Cardiac septum (tissue), 1 donor: ENCODE data around the gene LPP. TPM values are rescaled to one million over a fixed set of nuclear protein-coding genes. Genes with fewer than 3 reads are reported as not detected.

ENCODE experiments used
- DNase-seq: peaks from one replicate; pipeline ENCODE4 v3.0.0-alpha.2; 2020; ENCODE audit warnings: low spot score
- intact Hi-C: fragments of 100-400 bp; cut with DNase I; formaldehyde crosslinking; loops from one replicate; pipeline ENCODE4 v1.14.0; 2022
- total RNA-seq: library from RNA; stranded (reverse); fragmentation: NEBNext Ultra II Directional; extraction: Animal tissue kit (Norgen Biotek cat#: 25700); gene quantifications from one replicate; pipeline ENCODE4 v1.2.1, GENCODE V29; 2021
- donor health status: DM: no; HTN: no; CAD: no.

The LPP gene
- total RNA-seq, 1 donor from 2014 or later, result 145 TPM

DNA sequence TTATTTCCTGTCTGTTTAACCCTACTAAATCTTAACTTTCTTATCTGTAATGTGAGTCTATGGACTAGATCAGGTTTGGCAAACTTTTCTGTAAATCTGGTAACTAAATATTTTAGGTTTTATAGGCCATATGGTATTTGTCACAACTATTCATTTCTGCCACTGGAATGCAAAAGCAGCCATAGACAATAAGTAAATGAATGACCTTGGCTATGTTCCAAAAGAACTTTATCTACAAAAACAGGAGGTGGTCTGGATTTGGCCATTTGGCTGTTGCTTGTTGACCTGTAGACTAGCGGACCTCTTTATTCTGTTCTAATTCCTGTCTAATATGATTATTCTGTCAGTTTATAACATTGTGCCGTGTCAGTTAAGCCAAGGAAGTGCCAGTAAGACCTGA, 314.2 kb downstream of the LPP start:
- intact Hi-C loops, result no loop called here
- DNase-seq, result no peak

DNA sequence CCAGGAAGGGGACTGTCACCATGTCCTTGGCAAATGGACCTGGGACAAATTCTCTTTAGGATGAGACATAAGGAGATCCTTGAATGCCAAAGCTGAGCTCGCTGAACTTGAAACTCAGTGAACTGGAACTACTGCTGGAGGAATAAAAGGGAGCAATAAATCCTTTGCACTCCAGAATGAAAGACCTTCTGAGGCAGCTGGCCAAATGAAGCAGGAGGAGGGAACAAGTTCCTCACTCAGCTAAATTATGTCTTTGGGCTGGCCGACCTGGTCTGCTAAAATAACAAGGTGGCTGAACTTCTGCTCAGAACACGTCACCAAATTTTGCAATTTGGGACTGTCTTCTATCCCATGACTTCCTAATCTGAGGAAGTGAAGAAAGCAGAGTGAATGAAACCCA, 314.7 kb downstream of the LPP start:
- DNase-seq, result no peak
- intact Hi-C loops, result no loop called here

DNA sequence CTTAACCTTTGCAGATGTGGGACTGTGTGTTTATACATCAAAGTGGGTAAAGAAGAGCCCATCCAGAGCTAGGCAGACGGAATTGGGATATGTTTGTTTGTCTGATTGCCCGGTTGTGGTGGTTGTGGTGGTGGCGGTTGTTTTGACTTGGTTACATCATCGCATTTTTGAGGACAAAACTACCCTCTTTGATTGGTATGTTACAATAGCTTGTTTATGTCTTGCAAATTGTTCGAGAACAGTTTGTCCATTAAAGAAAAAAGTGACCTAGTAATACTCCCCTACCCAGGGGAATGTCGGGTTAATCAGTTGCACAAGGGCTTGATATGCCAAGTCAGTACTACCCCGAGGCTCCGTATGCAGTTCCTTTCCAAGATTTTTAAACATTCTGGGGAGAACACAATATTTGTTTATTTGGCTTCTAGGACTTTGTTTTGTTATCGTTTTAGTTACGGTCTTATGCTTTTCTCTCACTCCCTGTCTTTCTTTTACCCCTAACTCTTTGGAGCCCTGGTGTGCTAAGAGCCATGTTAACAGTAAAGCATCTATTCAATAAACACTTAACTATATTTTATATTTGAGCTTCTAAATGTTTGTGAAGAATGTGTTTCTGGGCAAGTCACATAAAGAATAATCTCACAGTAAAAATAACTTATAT, 315.4 kb downstream of the LPP start:
- intact Hi-C loops, result no loop called here
- no peak for DNase-seq

DNA sequence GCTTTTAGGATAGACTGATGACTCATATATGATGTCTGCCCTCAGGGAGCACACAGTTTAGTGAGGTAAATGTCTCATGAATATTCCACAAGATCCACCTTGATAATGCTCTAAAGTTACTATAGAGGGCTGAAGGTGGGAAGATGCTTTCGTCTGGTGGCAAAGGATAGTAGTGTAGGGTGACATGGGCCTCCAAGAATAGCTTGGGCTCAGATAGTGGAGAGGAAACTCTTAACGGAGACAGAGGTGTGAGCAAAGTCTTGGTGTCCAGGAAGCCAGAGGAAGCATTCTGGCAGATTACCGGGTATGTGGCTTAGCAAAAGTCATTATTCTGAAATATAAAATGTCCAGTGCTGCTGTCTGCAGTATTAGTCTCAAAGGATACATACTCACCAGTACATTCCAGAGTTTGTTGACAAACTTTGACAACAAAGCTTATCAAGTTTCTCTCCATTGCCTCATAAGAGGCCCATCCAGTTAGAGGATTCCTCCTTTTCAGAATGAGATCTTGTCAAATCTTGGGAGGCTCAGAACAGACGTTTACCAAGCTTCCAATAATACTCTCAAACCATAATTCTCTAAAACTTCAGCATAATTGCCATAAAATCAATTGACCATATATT, 316.7 kb downstream of the LPP start:
- intact Hi-C loops, result no loop called here
- DNase-seq, result no peak

DNA sequence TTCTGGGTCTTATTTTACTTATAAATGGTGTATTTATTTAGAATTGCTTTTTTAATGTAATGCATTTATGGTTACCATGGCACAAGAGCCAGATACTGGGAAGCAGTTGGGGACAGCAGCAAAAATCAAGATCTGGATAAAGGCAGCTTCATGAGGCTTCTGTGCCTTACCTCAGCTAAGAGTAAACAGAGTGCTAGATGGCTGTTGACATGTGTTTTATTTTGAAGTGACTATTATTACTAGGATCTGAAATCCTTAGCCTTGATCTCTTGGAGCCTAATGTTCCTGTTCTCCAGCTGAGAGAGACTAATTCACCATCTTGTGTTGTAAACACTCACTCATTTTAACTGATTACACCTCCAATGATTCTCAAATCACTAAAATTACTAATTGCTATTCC, 317.8 kb downstream of the LPP start:
- intact Hi-C loops, result no loop called here
- no peak for DNase-seq

DNA sequence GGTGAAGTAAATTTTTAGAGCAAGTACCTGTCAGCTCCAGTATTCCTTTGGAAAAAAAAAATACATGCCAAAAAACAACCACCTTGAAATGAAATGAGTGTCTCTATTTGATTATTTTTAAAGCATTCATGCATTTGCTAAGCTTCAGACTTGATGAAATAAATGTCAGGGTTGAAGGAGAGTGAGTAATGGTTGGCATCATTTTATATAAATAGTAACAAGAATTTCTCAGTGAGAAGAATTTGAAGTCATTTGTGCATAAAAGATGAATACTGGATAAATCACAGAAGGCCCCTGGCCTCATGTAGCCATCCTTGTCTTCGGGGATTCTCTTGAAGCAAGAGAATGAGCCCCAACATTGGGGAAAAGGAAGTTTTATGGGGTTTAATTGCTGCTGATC, 318.4 kb downstream of the LPP start:
- intact Hi-C loops, result no loop called here
- no peak for DNase-seq

GRCh38 chr3:188473045-188473444, 319.1 kb downstream of the LPP start:
- intact Hi-C loops, result no loop called here
- no peak for DNase-seq

DNA sequence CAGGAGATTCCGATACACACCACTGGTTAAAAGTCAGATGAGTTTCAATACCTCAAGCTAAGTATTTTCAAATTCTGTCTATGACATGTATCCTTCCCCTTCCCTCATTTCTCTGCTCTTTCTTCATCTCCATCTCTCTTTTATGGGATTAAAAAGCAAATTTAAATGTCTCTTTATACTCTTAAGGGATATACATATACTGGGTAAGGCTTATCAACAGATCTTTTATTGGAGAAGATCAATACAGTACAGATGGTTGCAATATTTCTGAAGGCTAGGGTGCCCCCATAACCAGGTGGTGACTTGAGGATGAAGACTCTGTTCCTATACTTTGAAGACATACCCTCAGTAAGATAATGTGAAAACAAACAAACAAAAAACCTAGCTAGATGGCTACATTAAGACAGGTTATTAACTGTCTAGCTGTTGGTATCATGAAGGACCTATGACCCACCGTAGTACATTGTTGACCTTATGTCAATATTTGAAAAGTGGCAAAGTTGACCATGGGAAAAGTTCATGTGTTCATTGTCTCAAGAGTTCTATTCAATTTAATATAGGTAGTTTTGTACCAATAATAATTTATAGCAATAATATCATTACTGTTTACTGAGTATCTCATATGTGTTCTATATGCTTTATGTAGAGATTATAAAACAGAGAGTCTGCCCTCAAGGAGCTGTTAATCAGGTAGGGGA, 319.8 kb downstream of the LPP start:
- no peak for DNase-seq
- intact Hi-C loops, result no loop called here

DNA sequence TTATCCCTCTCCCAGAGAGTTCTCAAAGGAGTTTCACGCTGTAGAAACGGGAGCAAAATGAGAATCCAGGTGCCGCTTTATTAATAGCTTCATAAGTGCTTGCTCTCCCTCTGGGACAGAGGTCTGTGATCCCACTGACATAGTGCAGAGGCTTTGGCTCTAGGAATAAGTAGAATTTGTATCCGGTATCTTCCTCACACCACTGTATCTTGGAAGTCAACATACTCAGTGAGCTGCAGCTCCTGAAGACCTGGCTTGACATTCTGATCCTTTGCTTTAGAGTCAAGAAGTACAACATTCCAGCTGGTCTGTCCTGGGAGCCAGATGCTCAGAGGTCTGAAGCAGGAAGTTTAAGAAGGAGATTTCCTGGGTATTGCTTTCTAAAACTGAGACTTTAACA, 323.0 kb downstream of the LPP start:
- no peak for DNase-seq
- intact Hi-C loops, result no loop called here

- DNase-seq, result no peak
- intact Hi-C loops, result no loop called here
These were observed 326.1 kb downstream of the LPP start for GRCh38 chr3:188480011-188480410.

GRCh38 chr3:188482929-188483328, 329.0 kb downstream of the LPP start:
- intact Hi-C loops, result no loop called here
- no peak for DNase-seq

GRCh38 chr3:188486126-188486525, 332.2 kb downstream of the LPP start:
- intact Hi-C loops, result no loop called here
- DNase-seq, result no peak

DNA sequence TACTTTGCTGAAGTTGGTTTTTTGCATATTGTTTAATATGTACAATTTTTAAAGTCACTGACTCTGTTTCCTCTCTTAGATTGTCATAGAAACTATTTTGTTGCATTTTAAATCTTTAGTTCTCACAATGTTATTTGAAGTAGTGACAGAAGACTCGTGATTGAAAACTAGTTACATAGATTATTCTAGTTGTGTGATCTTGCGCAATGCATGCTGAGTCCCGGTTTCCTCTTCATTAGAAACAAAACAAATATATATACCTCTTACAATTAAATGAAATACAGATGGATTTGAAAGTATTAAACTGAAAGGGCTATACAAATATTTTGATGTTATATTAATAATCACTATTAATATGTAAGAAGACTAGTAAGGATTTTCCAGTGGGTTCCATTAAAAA, 333.0 kb downstream of the LPP start:
- no peak for DNase-seq
- intact Hi-C loops, result no loop called here

- no peak for DNase-seq
- intact Hi-C loops, result no loop called here
These were observed 333.7 kb downstream of the LPP start for GRCh38 chr3:188487652-188488051.

DNA sequence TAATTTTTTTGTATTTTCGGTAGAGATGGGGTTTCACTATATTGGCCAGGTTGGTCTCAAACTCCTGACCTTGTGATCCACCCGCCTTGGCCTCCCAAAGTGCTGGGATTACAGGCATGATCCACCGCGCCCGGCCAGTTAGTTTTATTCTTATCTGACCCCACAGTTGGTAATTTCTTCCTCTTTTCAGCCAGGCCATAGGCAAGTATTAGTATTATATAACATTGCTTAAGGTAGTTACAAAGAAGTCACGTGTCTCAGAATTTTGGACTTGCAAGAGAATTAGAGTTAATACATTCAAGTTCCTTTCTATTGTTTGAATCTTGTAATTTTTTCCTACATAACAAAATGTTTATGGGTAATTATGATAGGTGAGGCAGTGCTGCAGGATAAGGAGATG, 334.8 kb downstream of the LPP start:
- intact Hi-C loops, result no loop called here
- no peak for DNase-seq

DNA sequence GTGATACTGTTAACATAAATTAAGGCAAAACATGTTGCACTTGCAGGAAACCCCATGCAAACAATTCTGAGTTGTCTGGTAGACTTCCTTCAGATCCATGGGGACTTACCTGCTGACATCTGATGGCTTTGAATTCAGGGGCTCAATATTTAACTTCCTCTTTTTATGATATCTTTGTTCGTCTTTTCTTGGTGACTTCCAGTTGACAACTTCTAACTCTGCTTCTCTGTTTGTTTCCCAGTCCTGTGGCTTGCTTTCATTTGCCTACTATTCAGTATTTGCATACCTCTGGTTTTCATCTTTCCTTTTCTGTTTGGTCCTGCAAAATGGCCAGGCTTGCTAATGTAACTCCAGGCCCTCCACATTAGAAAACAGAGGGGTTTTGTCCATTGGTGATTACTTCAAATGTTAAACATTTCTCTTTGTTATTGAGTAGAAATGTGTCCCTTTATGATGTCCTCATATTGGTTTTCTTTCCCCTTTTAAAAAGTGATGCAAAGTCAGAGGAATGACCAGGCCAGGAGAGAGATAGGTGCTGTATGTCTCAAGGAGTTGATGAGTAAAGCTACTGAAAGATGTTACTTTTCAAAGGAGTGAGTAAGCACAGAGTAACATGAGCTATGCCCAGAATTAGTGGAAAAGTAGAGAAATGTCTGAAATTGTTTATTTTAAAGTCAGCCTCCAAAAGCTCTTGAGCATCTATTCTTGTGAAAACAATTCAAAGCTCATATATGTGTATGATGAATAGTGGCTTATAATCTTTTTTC, 335.9 kb downstream of the LPP start:
- no peak for DNase-seq
- intact Hi-C loops, result no loop called here

DNA sequence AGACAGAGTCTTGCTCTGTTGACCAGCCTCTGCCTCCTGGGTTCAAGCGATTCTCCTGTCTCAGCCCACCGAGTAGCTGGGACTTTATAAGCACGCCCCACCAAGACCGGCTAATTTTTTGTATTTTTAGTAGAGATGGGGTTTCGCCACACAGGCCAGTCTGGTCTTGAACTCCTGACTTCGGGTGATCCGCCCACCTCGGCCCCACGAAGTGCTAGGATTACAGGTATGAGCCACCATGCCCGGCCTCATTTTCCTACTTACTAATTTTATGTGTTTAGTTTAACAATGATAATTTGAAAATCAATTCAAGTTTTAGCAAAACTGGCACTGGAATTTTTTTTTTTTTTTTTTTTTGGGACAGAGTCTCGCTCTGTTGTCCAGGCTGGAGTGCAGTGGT, 336.5 kb downstream of the LPP start:
- no peak for DNase-seq
- intact Hi-C loops, result no loop called here

GRCh38 chr3:188491276-188491687, 337.3 kb downstream of the LPP start:
- intact Hi-C loops, result no loop called here
- DNase-seq, result no peak

GRCh38 chr3:188496390-188496789, 342.4 kb downstream of the LPP start:
- intact Hi-C loops, result no loop called here
- DNase-seq, result no peak

DNA sequence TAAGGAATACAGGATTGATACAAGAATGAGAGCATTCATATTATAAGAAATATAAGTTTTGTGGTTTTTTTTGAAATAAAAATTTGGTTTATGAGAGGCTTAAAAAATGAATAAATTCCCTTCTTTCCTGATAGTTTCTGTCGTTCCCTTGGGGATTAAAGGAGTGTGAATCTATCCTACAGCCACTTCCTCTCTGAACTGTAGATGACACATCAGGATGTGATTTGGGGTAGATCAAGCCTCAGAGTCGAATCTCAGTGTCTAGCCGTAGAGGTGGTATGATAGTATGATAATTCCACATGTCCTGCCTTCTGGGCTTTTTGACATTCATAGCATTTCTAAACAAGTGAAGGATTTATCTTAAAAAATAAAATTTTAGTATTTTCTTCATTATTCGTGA, 343.1 kb downstream of the LPP start:
- intact Hi-C loops, result no loop called here
- no peak for DNase-seq

DNA sequence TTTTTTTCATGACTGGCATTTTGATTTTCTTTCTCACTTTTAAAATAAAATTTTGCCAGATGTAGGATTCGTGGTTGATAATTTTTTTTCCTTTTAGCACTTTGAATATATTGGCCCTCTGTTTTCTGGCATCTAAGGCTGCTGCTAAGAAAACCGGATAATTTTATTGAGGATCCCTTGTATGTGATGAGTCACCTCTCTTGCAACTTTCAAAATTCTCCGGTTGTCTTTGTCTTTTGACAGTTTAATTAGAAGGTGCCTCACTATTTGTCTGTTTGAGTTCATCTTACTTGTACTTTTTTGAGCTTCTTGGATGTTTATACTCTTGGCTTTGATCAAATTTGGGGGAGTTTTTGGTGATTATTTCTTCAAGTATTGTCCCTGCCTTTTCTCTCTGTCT, 349.7 kb downstream of the LPP start:
- no peak for DNase-seq
- intact Hi-C loops, result no loop called here
